SK-N-SH treated with all-trans-retinoic acid at 6 μM for 48 hours (cell line): ENCODE data around the gene CSGALNACT2.

Source experiments
- ATAC-seq: fragments of 200-7000 bp; cut with Tn5 transposase; 3 replicates; pipeline ENCODE4 v1.9.1; 2020; ENCODE audit warnings: mild to moderate bottlenecking, moderate library complexity
- ARNTL ChIP-seq: fragments of 450-650 bp; formaldehyde crosslinking; IDR thresholded peaks from 2 replicates; pipeline ENCODE4 v1.5.0; 2020; ENCODE audit warnings: low read depth, mild to moderate bottlenecking, moderate library complexity, borderline replicate concordance
- CREB5 ChIP-seq: fragments of 250-450 bp; sonication (Bioruptor Pico); IDR thresholded peaks from 2 replicates; pipeline ENCODE4 v1.5.1; 2020; ENCODE audit warnings: low read depth, mild to moderate bottlenecking, moderate library complexity
- CSDC2 ChIP-seq: fragments of 250-450 bp; sonication (Bioruptor Pico); IDR thresholded peaks from 2 replicates; pipeline ENCODE4 v1.5.0; 2020; ENCODE audit warnings: mild to moderate bottlenecking, moderate library complexity
- CSRNP3 ChIP-seq: fragments of 250-450 bp; sonication (Bioruptor Pico); IDR thresholded peaks from 2 replicates; pipeline ENCODE4 v1.5.1; 2021; ENCODE audit warnings: mild to moderate bottlenecking, moderate library complexity
- ESRRG ChIP-seq: fragments of 250-450 bp; sonication (Bioruptor Pico); IDR thresholded peaks from 2 replicates; pipeline ENCODE4 v1.6.1; 2021; ENCODE audit warnings: mild to moderate bottlenecking
- GLIS3 ChIP-seq: fragments of 250-450 bp; sonication (Bioruptor Pico); IDR thresholded peaks from 2 replicates; pipeline ENCODE4 v1.5.0; 2020; ENCODE audit warnings: mild to moderate bottlenecking, moderate library complexity
- ISL1 ChIP-seq: fragments of 250-450 bp; sonication (Bioruptor Pico); IDR thresholded peaks from 2 replicates; pipeline ENCODE4 v2.1.2; 2022; ENCODE audit warnings: mild to moderate bottlenecking, moderate library complexity
- OSR1 ChIP-seq: fragments of 250-450 bp; sonication (Bioruptor Pico); IDR thresholded peaks from 2 replicates; pipeline ENCODE4 v1.8.0; 2022; ENCODE audit warnings: moderate library complexity, mild to moderate bottlenecking, inconsistent platforms
- POU6F1 ChIP-seq: fragments of 250-450 bp; sonication (Bioruptor Pico); IDR thresholded peaks from 2 replicates; pipeline ENCODE4 v1.8.0; 2021; ENCODE audit warnings: low read depth, mild to moderate bottlenecking, moderate library complexity, borderline replicate concordance
- PPARA ChIP-seq: fragments of 250-450 bp; sonication (Bioruptor Pico); IDR thresholded peaks from 2 replicates; pipeline ENCODE4 v1.5.0; 2020; ENCODE audit warnings: mild to moderate bottlenecking, borderline replicate concordance
- RARB ChIP-seq: fragments of 250-450 bp; sonication (Bioruptor Pico); IDR thresholded peaks from 2 replicates; pipeline ENCODE4 v1.8.0; 2021; ENCODE audit warnings: mild to moderate bottlenecking, moderate library complexity
- TOX ChIP-seq: fragments of 250-450 bp; sonication (Bioruptor Pico); IDR thresholded peaks from 2 replicates; pipeline ENCODE4 v1.8.0; 2021; ENCODE audit warnings: mild to moderate bottlenecking, moderate library complexity, borderline replicate concordance
- TSHZ2 ChIP-seq: fragments of 250-450 bp; sonication (Bioruptor Pico); IDR thresholded peaks from 2 replicates; pipeline ENCODE4 v1.5.0; 2020; ENCODE audit warnings: mild to moderate bottlenecking, moderate library complexity
- ZC3H10 ChIP-seq: fragments of 250-450 bp; sonication (Bioruptor Pico); IDR thresholded peaks from 2 replicates; pipeline ENCODE4 v1.5.1; 2021; ENCODE audit warnings: mild to moderate bottlenecking, moderate library complexity
- ZFP3 ChIP-seq: fragments of 250-450 bp; sonication (Bioruptor Pico); IDR thresholded peaks from 2 replicates; pipeline ENCODE4 v1.5.0; 2020; ENCODE audit warnings: mild to moderate bottlenecking, moderate library complexity
- ZFP30 ChIP-seq: fragments of 450-650 bp; formaldehyde crosslinking; IDR thresholded peaks from 2 replicates; pipeline ENCODE4 v1.5.0; 2022; ENCODE audit warnings: mild to moderate bottlenecking, moderate library complexity
- ZNF565 ChIP-seq: fragments of 450-650 bp; formaldehyde crosslinking; conservative IDR thresholded peaks from 2 replicates; pipeline ENCODE4 v1.5.0; 2020; ENCODE audit warnings: low read depth, mild to moderate bottlenecking, moderate library complexity
- ZNF70 ChIP-seq: fragments of 450-650 bp; formaldehyde crosslinking; IDR thresholded peaks from 2 replicates; pipeline ENCODE4 v1.5.0; 2020; ENCODE audit warnings: mild to moderate bottlenecking, moderate library complexity
- ZNF8 ChIP-seq: fragments of 450-650 bp; formaldehyde crosslinking; IDR thresholded peaks from 2 replicates; pipeline ENCODE4 v1.5.0; 2020; ENCODE audit warnings: mild to moderate bottlenecking, moderate library complexity

CSGALNACT2 gene

GRCh38 chr10:43135064-43135463 is 3.2 kb upstream of the CSGALNACT2 start:
- no peak for ATAC-seq
- TF ChIP-seq CSDC2 (CRISPR knock-in tag) (no peak), ISL1 (CRISPR knock-in tag) (no peak), CSRNP3 (CRISPR knock-in tag) (no peak), TSHZ2 (CRISPR knock-in tag) (no peak), OSR1 (no peak), ESRRG (CRISPR knock-in tag) (no peak), ZFP3 (CRISPR knock-in tag) (no peak), ARNTL (no peak), ZNF8 (no peak; the same call in 1 of the 2 replicates), ZC3H10 (CRISPR knock-in tag) (no peak), POU6F1 (no peak), CREB5 (CRISPR knock-in tag) (no peak), PPARA (0 out of 2 replicates have a peak, but pooled peaks have one; percentile 42), ZNF565 (CRISPR knock-in tag) (0 out of 2 replicates have a peak, but pooled peaks have one; percentile 34), ZFP30 (no peak), GLIS3 (no peak), RARB (no peak), ZNF70 (CRISPR knock-in tag) (0 out of 2 replicates have a peak, but pooled peaks have one; percentile 24), TOX (CRISPR knock-in tag) (no peak)

- TF ChIP-seq CSRNP3 (CRISPR knock-in tag) (peak; percentile 54; the same call in 1 of the 2 replicates), GLIS3 (0 out of 2 replicates have a peak, but pooled peaks have one; percentile 77), ESRRG (CRISPR knock-in tag) (0 out of 2 replicates have a peak, but pooled peaks have one; percentile 11), ZNF70 (CRISPR knock-in tag) (no peak)
- TF ChIP-seq, all 23 proteins: peak for 3
Observed at GRCh38 chr10:43135656-43136055, 2.6 kb upstream of the CSGALNACT2 start.

GRCh38 chr10:43136432-43136831 is 1.8 kb upstream of the CSGALNACT2 start:
- no peak for ATAC-seq

More at GRCh38 chr10:43135656-43136055, 2.6 kb upstream of the CSGALNACT2 start:
- ATAC-seq: no peak

More at GRCh38 chr10:43136432-43136831, 1.8 kb upstream of the CSGALNACT2 start:
- TF ChIP-seq CREB5 (CRISPR knock-in tag): no peak
- TF ChIP-seq ZNF565 (CRISPR knock-in tag): 0 out of 2 replicates have a peak, but pooled peaks have one; percentile 19
- peak; percentile 12; the same call in 1 of the 2 replicates for TF ChIP-seq ZFP30
- no peak for TF ChIP-seq ZNF8
- TF ChIP-seq ZC3H10 (CRISPR knock-in tag): no peak
